Endothelial cell of umbilical vein (primary cell): ENCODE results near the gene CSNK1G1. TPM values are rescaled to one million over a fixed set of nuclear protein-coding genes. Genes with fewer than 3 reads are reported as not detected.

Experiments used
- BruUV-seq: library from RNA; stranded (reverse); fragments of 400-500 nt; replicated peaks from 2 replicates; lab custom pipeline; 2021; lab: Mats Ljungman, UMichigan
- CTCF ChIA-PET: fragments of 300-600, 350-600 bp; sonication (Branson Sonifier 250); formaldehyde crosslinking; loops from one replicate; lab custom pipeline; 2021; ENCODE audit warnings: antibody characterized with exemption, inconsistent platforms; lab: Charles Lee
- POLR2A ChIA-PET: fragments of 300-600, 350-600 bp; sonication (Branson Sonifier 250); formaldehyde crosslinking; loops from one replicate; lab custom pipeline; 2021; ENCODE audit warnings: antibody characterized with exemption, inconsistent platforms; lab: Charles Lee
- DNase-seq: peaks from one replicate; pipeline ENCODE4 v3.0.0-alpha.2; 2011; ENCODE audit warnings: low read depth, low spot score
- FAIRE-seq: peaks from 2 replicates; lab custom pipeline; 2011; peaks lifted over from hg19 to GRCh38; lab: Jason Lieb, UNC
- H2AFZ ChIP-seq: 2 replicates; pipeline ENCODE4 v1.6.0; 2012; ENCODE audit warnings: low read depth, low read length, control low read depth, inconsistent platforms
- H3K27ac ChIP-seq: 2 replicates; pipeline ENCODE4 v1.5.1; 2011; ENCODE audit warnings: low read depth, mild to moderate bottlenecking, control low read depth, low read length, moderate library complexity; ENCODE audit not compliant: insufficient read depth
- H3K27me3 ChIP-seq, 2 experiments: 2 replicates each; pipeline versions ENCODE4 v1.6.0 to v1.6.1; 2011; ENCODE audit warnings: low read length in 2 of 2, mixed read lengths in 1 of 2; ENCODE audit not compliant: control insufficient read depth in 2 of 2, insufficient read depth in 2 of 2
- H3K36me3 ChIP-seq, 2 experiments: 2 replicates in 1 of 2; 3 replicates in 1 of 2; pipeline ENCODE4 v1.5.1; 2011; ENCODE audit warnings: low read length in 2 of 2, mild to moderate bottlenecking in 1 of 2, moderate library complexity in 1 of 2; ENCODE audit not compliant: control insufficient read depth in 2 of 2, insufficient read depth in 2 of 2; ENCODE audit errors: extremely low read depth in 1 of 2
- H3K4me1 ChIP-seq: 3 replicates; pipeline ENCODE4 v1.5.1; 2011; ENCODE audit warnings: mild to moderate bottlenecking, low read length; ENCODE audit not compliant: control insufficient read depth, insufficient read depth; ENCODE audit errors: extremely low read depth
- H3K4me2 ChIP-seq: 2 replicates; pipeline ENCODE4 v1.6.1; 2011; ENCODE audit warnings: low read length, control low read depth, mixed read lengths; ENCODE audit not compliant: insufficient read depth
- H3K4me3 ChIP-seq, 3 experiments: fragments of 200-600 bp in 1 of 3; sonication (generic), shearing (Covaris generic) in 1 of 3; replicated peaks in 1 of 3; 2 replicates each; pipeline ENCODE4 v1.5.1; 2011 to 2016; ENCODE audit warnings: control low read depth in 3 of 3, low read length in 3 of 3, mild to moderate bottlenecking in 2 of 3, inconsistent platforms in 1 of 3, low read depth in 1 of 3, moderate library complexity in 1 of 3; ENCODE audit not compliant: insufficient read depth in 1 of 3
- H3K79me2 ChIP-seq: 2 replicates; pipeline ENCODE4 v1.6.0; 2012; ENCODE audit warnings: low read length, inconsistent platforms; ENCODE audit not compliant: control insufficient read depth, insufficient read depth
- H3K9ac ChIP-seq: replicated peaks from 2 replicates; pipeline ENCODE3; 2011; ENCODE audit warnings: low read length, control low read depth; ENCODE audit not compliant: insufficient read depth; ENCODE audit errors: extremely low read depth
- H3K9me1 ChIP-seq: replicated peaks from 3 replicates; pipeline ENCODE4 v1.6.0; 2011; ENCODE audit warnings: mild to moderate bottlenecking, low read length; ENCODE audit not compliant: control insufficient read depth, insufficient read depth; ENCODE audit errors: extremely low read depth
- H3K9me3 ChIP-seq: replicated peaks from 2 replicates; pipeline ENCODE4 v1.5.1; 2012; ENCODE audit warnings: low read length, inconsistent platforms; ENCODE audit not compliant: control insufficient read depth, insufficient read depth
- H4K20me1 ChIP-seq: replicated peaks from 2 replicates; pipeline ENCODE3; 2011; ENCODE audit warnings: mild to moderate bottlenecking, low read length; ENCODE audit not compliant: control insufficient read depth, insufficient read depth; ENCODE audit errors: extremely low read depth
- CTCF ChIP-seq, 2 donors: IDR thresholded peaks; 1 replicate in 1 of 2; 2 replicates in 1 of 2; pipeline ENCODE4 v1.5.1; 2011; ENCODE audit warnings: low read length in 2 of 2, mild to moderate bottlenecking in 2 of 2, moderate library complexity in 2 of 2, control low read depth in 1 of 2, inconsistent platforms in 1 of 2, low read depth in 1 of 2; ENCODE audit not compliant: insufficient read depth in 1 of 2; ENCODE audit errors: extremely low read depth in 1 of 2
- EZH2 ChIP-seq: IDR thresholded peaks from 2 replicates; pipeline ENCODE4 v1.6.1; 2012; ENCODE audit warnings: borderline replicate concordance, low read depth, mild to moderate bottlenecking, moderate library complexity, low read length, inconsistent platforms; ENCODE audit not compliant: severe bottlenecking
- FOS ChIP-seq: IDR thresholded peaks from 2 replicates; pipeline ENCODE4 v1.6.1; 2011; ENCODE audit warnings: mild to moderate bottlenecking, low read length, moderate library complexity, borderline replicate concordance; ENCODE audit not compliant: insufficient read depth
- GATA2 ChIP-seq: IDR thresholded peaks from 2 replicates; pipeline ENCODE4 v1.7.0; 2011; ENCODE audit warnings: low read depth, mild to moderate bottlenecking, moderate library complexity, mixed read lengths, low read length; ENCODE audit not compliant: insufficient read length, insufficient read depth
- JUN ChIP-seq: IDR thresholded peaks from 2 replicates; pipeline ENCODE4 v1.6.1; 2011; ENCODE audit warnings: borderline replicate concordance, low read depth; ENCODE audit not compliant: insufficient read length, insufficient read depth
- MAX ChIP-seq: IDR thresholded peaks from 2 replicates; pipeline ENCODE4 v1.6.1; 2011; ENCODE audit not compliant: insufficient read depth, insufficient read length
- MYC ChIP-seq: IDR thresholded peaks from one replicate; pipeline ENCODE4 v1.6.1; 2011; ENCODE audit warnings: mild to moderate bottlenecking, low read depth, low read length
- POLR2A ChIP-seq: IDR thresholded peaks from 2 replicates; pipeline ENCODE4 v1.6.1; 2012; ENCODE audit warnings: low read depth, mild to moderate bottlenecking, control low read depth, low read length
- POLR2AphosphoS5 ChIP-seq: IDR thresholded peaks from 2 replicates; pipeline ENCODE4 v1.6.1; 2012; ENCODE audit warnings: low read depth, mild to moderate bottlenecking, control low read depth, low read length, moderate library complexity; ENCODE audit not compliant: insufficient read depth
- dilution Hi-C: fragments of 300-500 bp; cut with MboI; formaldehyde crosslinking; loops from one replicate; pipeline ENCODE4 v1.15.0; 2019; ENCODE audit warnings: low sequenced_read_pairs; ENCODE audit not compliant: extremely low pct_ligation_motif_present
- intact Hi-C: fragments of 100-400 bp; cut with micrococcal nuclease; formaldehyde crosslinking; loops from one replicate; pipeline ENCODE4 v1.10.0; 2022
- polyA plus RNA-seq, 4 experiments: library from polyadenylated mRNA; depleted of rRNA in 3 of 4; stranded (reverse) in 3 of 4; unstranded in 1 of 4; fragments of >200 nt; gene quantifications; 2 replicates each; pipeline versions ENCODE4 v1.2.1 to v1.2.3, GENCODE V29; 2011 to 2012; ENCODE audit warnings: missing spikeins in 1 of 4
- total RNA-seq: library from RNA; stranded (reverse); gene quantifications from 2 replicates; pipeline ENCODE4 v1.2.3, GENCODE V29; 2021

The CSNK1G1 gene
- total and polyA plus RNA-seq, 2 donors (not counting 3 experiments of a cell fraction or from before 2014, with no cell fraction given): 9.0 to 31.7 TPM

DNA sequence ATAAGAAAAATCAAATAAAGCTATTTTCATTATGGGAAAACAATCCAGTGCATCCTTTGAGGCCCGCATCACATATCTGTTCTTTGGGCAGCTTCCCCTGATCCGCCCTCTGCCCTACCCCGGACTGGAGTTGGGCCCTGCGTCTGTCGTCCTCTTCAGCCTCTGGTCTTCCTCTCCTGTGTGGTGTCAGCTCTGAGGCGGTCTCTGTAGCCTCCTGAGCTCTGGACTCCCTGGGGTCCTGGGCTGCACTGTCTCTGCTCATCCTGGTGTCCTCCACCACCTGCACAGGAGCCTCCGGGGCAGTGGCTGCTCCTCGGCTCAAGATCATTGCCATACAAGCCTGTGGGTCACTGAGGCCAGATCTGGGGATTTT, 211.8 kb downstream of the CSNK1G1 start:
- Histone ChIP-seq H3K4me2 (no peak overlapping the region), H3K79me2 (no peaks in the 10 kb centered on the region), H3K9ac (no peak overlapping the region), H3K27me3 (no peaks in the 10 kb centered on the region), H3K4me3 (no peak overlapping the region), H2AFZ (no peak overlapping the region), H3K27ac (no peak overlapping the region), H3K9me1 (no peaks in the 10 kb centered on the region), H4K20me1 (no peaks in the 10 kb centered on the region), H3K36me3 (peaks cover 0 to 16% of the 10 kb centered on the region in 2 experiments), H3K4me1 (peaks cover 12% of the 10 kb centered on the region), H3K9me3 (no peaks in the 10 kb centered on the region)
- intact Hi-C loops: no loop called here
- ChIA-PET POLR2A (no interaction called here), CTCF (interaction anchor here (0.7 to 2.6 kb wide), 2 partner anchors 9 to 10 kb away, joined by 3 to 8 read pairs; no protein-coding TSS in a partner anchor)
- dilution Hi-C loops: no loop called here
- DNase-seq (no peak), FAIRE-seq (no peak)
- no peak for TF ChIP-seq JUN
- TF ChIP-seq MYC: no peak
- no peak for TF ChIP-seq MAX
- no peak for TF ChIP-seq FOS
- no peak for TF ChIP-seq EZH2
- no peak for TF ChIP-seq POLR2A
- TF ChIP-seq CTCF (IDR thresholded peaks at IDR 0.05; ENCODE audit: extremely low read depth in 1 of 2, insufficient read depth in 1 of 2, low read depth in 1 of 2, low read length in 2 of 2): no peak
- TF ChIP-seq GATA2: no peak
- no peak for TF ChIP-seq POLR2AphosphoS5
- no TSS peak for BruUV-seq
